ENCODE data around the gene NSD1.

Gene NSD1

GRCh38 chr5:177113566-177114424 lies 19.8 kb upstream of the NSD1 start:
- TF ChIP-seq FOXM1 (IDR thresholded peaks at IDR 0.05; ENCODE audit: borderline replicate concordance, low read depth) (no peak), RAD21 (IDR thresholded peaks at IDR 0.05; ENCODE audit: low read depth) (peak; percentile 99)

- TF ChIP-seq TAF1 (IDR thresholded peaks at IDR 0.05; ENCODE audit: low read depth) (no peak), CEBPB (IDR thresholded peaks at IDR 0.05) (no peak), ZBTB7A (IDR thresholded peaks at IDR 0.05; ENCODE audit: low read depth) (no peak), NFIC (IDR thresholded peaks at IDR 0.05) (no peak), EP300 (IDR thresholded peaks at IDR 0.05; ENCODE audit: borderline replicate concordance) (no peak), EGR1 (IDR thresholded peaks at IDR 0.05) (no peak), RAD21 (IDR thresholded peaks at IDR 0.05; ENCODE audit: low read depth) (no peak), REST (IDR thresholded peaks at IDR 0.05; ENCODE audit: low read depth) (no peak), USF1 (IDR thresholded peaks at IDR 0.05) (no peak)
Measured at GRCh38 chr5:177116631-177117373, 16.8 kb upstream of the NSD1 start.

GRCh38 chr5:177117441-177118045 lies 16.0 kb upstream of the NSD1 start:
- TF ChIP-seq EGR1 (IDR thresholded peaks at IDR 0.05) (no peak), FOXM1 (IDR thresholded peaks at IDR 0.05; ENCODE audit: borderline replicate concordance, low read depth) (no peak), YY1 (IDR thresholded peaks at IDR 0.05; ENCODE audit: low read depth) (no peak), TEAD4 (IDR thresholded peaks at IDR 0.05) (no peak), RAD21 (IDR thresholded peaks at IDR 0.05; ENCODE audit: low read depth) (no peak), EP300 (IDR thresholded peaks at IDR 0.05; ENCODE audit: borderline replicate concordance) (no peak)

GRCh38 chr5:177122566-177122965 lies 11.0 kb upstream of the NSD1 start:
- TF ChIP-seq TCF12 (IDR thresholded peaks at IDR 0.05; ENCODE audit: low read depth) (no peak), FOXM1 (IDR thresholded peaks at IDR 0.05; ENCODE audit: borderline replicate concordance, low read depth) (no peak), TAF1 (IDR thresholded peaks at IDR 0.05; ENCODE audit: low read depth) (no peak), EGR1 (IDR thresholded peaks at IDR 0.05) (no peak), EP300 (IDR thresholded peaks at IDR 0.05; ENCODE audit: borderline replicate concordance) (no peak), REST (IDR thresholded peaks at IDR 0.05; ENCODE audit: low read depth) (no peak), CREB1 (IDR thresholded peaks at IDR 0.05; ENCODE audit: low read depth) (no peak), NFIC (IDR thresholded peaks at IDR 0.05) (no peak), USF1 (IDR thresholded peaks at IDR 0.05) (no peak), YY1 (IDR thresholded peaks at IDR 0.05; ENCODE audit: low read depth) (no peak), RAD21 (IDR thresholded peaks at IDR 0.05; ENCODE audit: low read depth) (no peak), MAX (IDR thresholded peaks at IDR 0.05) (no peak), ZBTB7A (IDR thresholded peaks at IDR 0.05; ENCODE audit: low read depth) (no peak), TEAD4 (IDR thresholded peaks at IDR 0.05) (no peak), CEBPB (IDR thresholded peaks at IDR 0.05) (no peak)

GRCh38 chr5:177123789-177124485 lies 9.6 kb upstream of the NSD1 start:
- TF ChIP-seq EP300 (IDR thresholded peaks at IDR 0.05; ENCODE audit: borderline replicate concordance) = no peak
